ENCODE results near the gene PSMB7.

Gene PSMB7

DNA sequence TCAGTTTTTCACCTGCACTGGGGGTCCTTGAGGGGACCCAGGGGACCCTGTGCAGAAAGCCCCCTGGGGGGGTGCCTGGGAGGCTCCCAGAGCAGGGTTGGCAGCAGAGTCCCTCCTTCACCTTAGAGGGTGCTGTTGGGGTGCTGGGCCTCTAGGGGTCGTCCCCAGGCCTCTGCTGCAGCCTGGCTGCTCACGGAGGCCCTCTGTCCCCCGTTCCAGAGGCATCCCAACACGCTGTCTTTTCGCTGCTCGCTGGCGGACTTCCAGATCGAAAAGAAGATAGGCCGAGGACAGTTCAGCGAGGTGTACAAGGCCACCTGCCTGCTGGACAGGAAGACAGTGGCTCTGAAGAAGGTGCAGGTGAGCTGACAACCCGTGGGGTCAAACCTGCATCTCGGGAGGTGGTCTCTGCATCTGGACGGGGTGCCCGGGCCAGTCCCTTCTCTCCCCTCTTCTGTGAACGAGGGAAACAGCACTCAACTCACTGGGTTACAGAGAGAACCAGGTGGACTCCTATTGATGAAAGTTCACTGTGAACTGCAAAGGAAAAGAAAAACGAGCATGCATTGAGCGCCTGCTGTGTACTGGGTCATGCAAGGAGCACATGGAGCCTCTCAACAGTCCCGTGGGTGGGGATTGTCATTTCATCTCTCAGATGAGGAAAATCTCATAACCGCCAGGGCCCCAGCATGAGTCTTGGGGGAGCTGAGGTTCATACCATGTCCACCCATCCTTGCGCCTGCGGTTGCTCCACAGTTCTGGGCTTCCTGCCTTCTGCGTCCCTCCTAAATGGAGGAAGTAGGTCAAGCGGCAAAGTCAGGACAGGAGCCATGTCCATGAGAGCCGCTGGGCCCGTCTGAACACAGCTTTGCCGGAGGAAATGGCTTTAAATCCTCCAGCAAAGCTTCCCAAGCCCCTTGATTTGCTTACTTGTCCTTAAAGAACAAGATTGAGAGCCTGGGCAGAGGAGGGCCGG lies 102.7 kb downstream of the PSMB7 start:
- DNase-seq (ENCODE audit: extremely low read depth, low read depth): no peak
- TF ChIP-seq, protein P1, sequence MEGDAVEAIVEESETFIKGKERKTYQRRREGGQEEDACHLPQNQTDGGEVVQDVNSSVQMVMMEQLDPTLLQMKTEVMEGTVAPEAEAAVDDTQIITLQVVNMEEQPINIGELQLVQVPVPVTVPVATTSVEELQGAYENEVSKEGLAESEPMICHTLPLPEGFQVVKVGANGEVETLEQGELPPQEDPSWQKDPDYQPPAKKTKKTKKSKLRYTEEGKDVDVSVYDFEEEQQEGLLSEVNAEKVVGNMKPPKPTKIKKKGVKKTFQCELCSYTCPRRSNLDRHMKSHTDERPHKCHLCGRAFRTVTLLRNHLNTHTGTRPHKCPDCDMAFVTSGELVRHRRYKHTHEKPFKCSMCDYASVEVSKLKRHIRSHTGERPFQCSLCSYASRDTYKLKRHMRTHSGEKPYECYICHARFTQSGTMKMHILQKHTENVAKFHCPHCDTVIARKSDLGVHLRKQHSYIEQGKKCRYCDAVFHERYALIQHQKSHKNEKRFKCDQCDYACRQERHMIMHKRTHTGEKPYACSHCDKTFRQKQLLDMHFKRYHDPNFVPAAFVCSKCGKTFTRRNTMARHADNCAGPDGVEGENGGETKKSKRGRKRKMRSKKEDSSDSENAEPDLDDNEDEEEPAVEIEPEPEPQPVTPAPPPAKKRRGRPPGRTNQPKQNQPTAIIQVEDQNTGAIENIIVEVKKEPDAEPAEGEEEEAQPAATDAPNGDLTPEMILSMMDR (IDR thresholded peaks at IDR 0.05; ENCODE audit: low read depth, low read length, missing control alignments): peak; percentile 7
- H3K4me3 ChIP-seq (replicated peaks; ENCODE audit: low read depth, low read length): no peak overlapping the region

DNA sequence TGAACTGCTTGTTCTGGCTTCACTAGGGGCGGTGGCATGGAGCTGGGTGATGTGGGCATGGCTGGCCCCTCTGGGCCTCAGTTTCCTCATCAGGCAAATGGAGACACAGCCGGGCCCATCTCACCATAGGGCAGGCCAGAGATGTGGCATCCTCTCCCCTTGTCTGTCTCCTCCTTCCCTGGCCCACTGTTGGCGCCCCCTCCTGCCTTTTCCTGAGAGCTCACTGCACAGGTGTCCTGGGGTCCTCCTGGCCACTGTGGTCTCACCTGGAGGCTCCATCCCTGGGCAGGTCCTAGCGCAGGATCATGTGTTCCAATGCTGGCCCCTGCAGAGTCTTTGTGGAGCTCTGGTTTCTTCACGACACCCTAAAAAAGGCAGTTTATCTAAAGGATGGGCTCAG lies 104.0 kb downstream of the PSMB7 start:
- DNase-seq (ENCODE audit: extremely low read depth, low read depth): no peak
- TF ChIP-seq, protein P1 (IDR thresholded peaks at IDR 0.05; ENCODE audit: low read depth, low read length, missing control alignments): no peak
- H3K4me3 ChIP-seq (replicated peaks; ENCODE audit: low read depth, low read length): no peak overlapping the region

DNA sequence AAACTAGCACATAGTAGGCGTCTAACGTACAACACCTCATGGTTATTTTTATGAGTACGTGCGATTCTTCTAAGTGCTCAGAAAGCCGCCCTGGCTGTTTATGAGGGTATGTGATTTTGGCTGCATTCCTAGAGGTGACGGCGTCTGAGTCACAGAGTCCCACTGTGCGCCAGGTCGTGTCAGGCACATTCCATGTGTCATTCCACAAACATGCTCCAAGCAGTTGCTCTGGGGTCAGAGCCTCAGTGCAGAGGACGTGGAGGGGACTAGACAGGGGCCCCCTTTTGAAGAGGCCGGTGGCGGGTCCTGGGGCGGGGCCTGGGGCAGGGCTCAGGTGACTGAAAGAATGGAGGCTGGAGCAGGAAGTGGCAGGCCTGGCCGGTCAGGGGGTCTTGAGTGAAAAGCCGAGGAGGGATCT lies 105.6 kb downstream of the PSMB7 start:
- no peak overlapping the region for H3K4me3 ChIP-seq (replicated peaks; ENCODE audit: low read depth, low read length)
- DNase-seq (ENCODE audit: extremely low read depth, low read depth): peak; percentile 93

DNA sequence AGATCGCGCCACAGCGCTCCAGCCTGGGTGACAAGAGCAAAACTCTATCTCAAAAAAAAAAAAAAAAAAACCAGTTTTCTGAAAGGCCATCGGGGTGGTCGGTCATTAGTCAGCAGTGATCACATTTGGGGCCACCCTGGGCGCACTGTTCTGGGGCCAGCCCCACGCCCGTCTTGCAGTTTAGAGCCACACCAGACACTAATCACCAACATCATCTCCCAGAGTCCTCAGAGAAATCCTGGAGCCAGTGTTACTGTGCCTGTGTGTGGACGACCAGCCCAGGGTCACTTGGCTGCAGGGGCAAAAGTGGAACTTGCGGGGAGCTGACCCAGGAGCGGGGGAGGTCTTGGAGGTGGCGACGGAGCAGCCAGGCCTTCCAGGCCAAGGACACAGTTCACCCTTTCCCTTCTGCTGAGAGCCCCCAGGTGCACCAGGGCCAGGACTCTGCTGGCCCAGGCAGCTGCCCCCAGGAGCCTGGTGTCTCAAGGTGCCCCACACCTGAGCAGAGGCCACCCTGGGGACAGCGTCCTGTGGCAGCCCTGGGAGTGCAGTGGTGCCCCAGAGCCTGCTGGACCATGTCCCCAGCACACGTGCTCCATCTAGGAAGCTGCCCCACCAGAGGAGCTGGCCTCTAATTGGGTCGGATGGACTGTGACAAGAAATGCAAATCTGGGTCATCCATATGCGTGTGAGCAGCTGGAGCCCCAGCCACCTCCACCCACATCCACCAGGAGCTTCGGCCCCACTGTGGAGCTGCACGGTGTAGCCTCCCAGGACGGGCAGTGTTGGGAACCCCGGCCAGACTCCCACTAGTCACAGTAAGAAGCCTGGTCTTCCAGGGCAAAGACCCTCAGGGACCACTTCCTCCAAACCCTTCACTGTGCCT lies 106.4 kb downstream of the PSMB7 start:
- TF ChIP-seq, protein P1 (IDR thresholded peaks at IDR 0.05; ENCODE audit: low read depth, low read length, missing control alignments): no peak
- DNase-seq (ENCODE audit: extremely low read depth, low read depth): no peak

More for the DNA sequence above, 105.6 kb downstream of the PSMB7 start:
- TF ChIP-seq, protein P1 (IDR thresholded peaks at IDR 0.05; ENCODE audit: low read depth, low read length, missing control alignments): no peak

DNA sequence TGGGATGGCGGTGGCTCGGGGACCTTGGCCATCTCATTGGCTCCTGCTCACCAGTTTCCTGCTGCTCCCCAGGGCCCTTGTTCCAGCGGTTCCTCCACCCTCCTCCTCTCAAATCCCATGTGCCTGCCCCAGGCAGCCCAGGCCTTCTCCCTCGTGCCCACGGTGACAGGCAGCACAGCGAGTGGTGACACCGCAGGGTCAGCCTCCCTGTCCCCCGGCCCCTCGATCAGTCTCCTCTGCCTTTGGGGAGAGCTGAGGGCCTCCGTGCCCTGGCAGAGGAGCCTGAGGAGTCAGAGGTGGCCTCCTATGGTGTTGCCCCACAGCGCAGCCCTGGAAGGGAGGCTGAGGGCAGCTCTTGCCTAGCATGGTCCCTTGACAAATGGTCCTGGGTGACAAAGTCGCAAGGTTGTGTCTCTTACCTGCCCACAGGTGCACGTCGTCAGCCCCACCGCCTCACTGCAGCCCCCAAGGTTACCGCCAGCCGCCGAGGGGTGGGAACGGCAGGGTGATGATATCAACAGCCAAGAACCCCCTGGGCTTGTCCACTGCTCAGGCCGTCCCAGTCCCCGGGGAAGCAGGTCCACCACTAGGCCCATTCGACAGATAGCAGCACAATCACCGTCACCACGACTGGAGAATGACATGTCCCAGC lies 107.7 kb downstream of the PSMB7 start:
- no peak for DNase-seq (ENCODE audit: extremely low read depth, low read depth)
- H3K4me3 ChIP-seq (replicated peaks; ENCODE audit: low read depth, low read length): no peak overlapping the region
- TF ChIP-seq, protein P1 (IDR thresholded peaks at IDR 0.05; ENCODE audit: low read depth, low read length, missing control alignments): no peak

More for the DNA sequence above, 106.4 kb downstream of the PSMB7 start:
- no peak overlapping the region for H3K4me3 ChIP-seq (replicated peaks; ENCODE audit: low read depth, low read length)

DNA sequence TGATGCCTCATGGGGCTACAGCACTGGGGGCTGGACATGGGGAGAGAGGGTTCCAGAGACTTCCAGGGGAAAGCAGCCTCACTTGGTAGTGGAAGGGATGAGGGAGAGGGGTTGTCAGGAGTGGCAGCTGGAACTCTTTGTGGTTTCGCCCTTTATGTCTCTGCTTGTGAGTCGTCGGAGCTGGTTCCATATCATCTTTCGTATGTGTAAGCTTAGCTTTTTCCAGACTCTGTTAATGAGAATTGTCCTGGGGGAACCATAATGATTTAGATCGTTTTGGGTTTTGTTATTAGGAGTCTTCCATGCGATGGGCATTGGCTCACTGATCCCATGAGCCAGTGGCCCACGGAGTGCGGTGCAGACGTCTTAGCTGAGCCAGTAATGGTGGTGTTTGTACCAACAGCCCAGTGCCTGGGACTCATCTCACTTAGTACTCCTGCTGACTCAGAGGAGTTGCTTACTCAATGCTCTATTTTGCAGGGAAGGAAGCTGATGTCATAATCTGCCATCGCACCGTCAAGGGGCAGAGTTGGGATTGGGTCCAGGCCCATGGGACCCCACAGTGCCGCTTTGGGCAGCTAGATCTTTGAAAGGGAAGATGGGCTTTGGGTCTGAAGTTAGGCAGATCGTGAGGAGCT lies 109.0 kb downstream of the PSMB7 start:
- DNase-seq (ENCODE audit: extremely low read depth, low read depth): no peak
- TF ChIP-seq, protein P1 (IDR thresholded peaks at IDR 0.05; ENCODE audit: low read depth, low read length, missing control alignments): no peak
- H3K4me3 ChIP-seq (replicated peaks; ENCODE audit: low read depth, low read length): no peak overlapping the region
